ENCODE results near the gene DAND5. TPM values are rescaled to one million over a fixed set of nuclear protein-coding genes. Genes with fewer than 3 reads are reported as not detected.

The DAND5 gene
- total and polyA plus RNA-seq, 10 of the 15 experiments (the other 5 are each of a cell fraction or from before 2014, with no cell fraction given): 0.06 to 0.15 (median 0.12) TPM; not detected in 5

- ATAC-seq (no peak), DNase-seq (ENCODE audit: low read depth, low spot score) (no peak), FAIRE-seq (no peak)
- SMC1A ChIA-PET (ENCODE audit: uncharacterized antibody, unreplicated experiment): no interaction called here
- CTCF ChIA-PET: interaction anchor here (0.5 to 1.0 kb wide), 2 partner anchors 18 to 63 kb away, joined by 3 to 5 read pairs; no protein-coding TSS in a partner anchor
- in situ Hi-C loops (cut with MboI): no loop called here
- Histone ChIP-seq H3K4me2 (ENCODE audit: control insufficient read depth, insufficient read depth) (peak overlapping the region; percentile 93), H3K79me2 (ENCODE audit: control insufficient read depth, insufficient read depth, low read length) (peaks cover 31% of the 10 kb centered on the region), H3K4me1 (ENCODE audit: control insufficient read depth, insufficient read depth, low read length) (peaks cover 20% of the 10 kb centered on the region), H3K9ac (ENCODE audit: control insufficient read depth, insufficient read depth, low read length) (no peak overlapping the region), H3K36me3 (ENCODE audit: control insufficient read depth in 2 of 2, insufficient read depth in 2 of 2, low read length in 1 of 2) (peaks cover 26 to 34% of the 10 kb centered on the region in 2 experiments), H3K4me3 (no peak overlapping the region), H3K27me3 (replicated peaks in 1 of 2; ENCODE audit: control insufficient read depth in 2 of 2, insufficient read depth in 2 of 2, low read length in 1 of 2) (no peaks in the 10 kb centered on the region), H4K20me1 (ENCODE audit: control insufficient read depth, insufficient read depth) (no peaks in the 10 kb centered on the region), H2AFZ (ENCODE audit: control insufficient read depth, low read depth, low read length) (no peak overlapping the region), H3K27ac (ENCODE audit: control insufficient read depth, insufficient read depth) (no peak overlapping the region), H3K9me3 (replicated peaks; ENCODE audit: control insufficient read depth, insufficient read depth, low read length) (no peaks in the 10 kb centered on the region)
- RAD21 ChIA-PET (ENCODE audit: unreplicated experiment): no interaction called here
- intact Hi-C loops (cut with micrococcal nuclease; ENCODE audit: unreplicated experiment): no loop called here
- BruUV-seq (replicated peaks): no TSS peak
- TF ChIP-seq TAF1 (IDR thresholded peaks at IDR 0.05; ENCODE audit: borderline replicate concordance, low read depth, low read length) (no peak), E2F4 (IDR thresholded peaks at IDR 0.05; ENCODE audit: low read depth, low read length) (no peak), CBX3 (IDR thresholded peaks at IDR 0.05; ENCODE audit: borderline replicate concordance, low read depth) (no peak), TCF12 (IDR thresholded peaks at IDR 0.05; ENCODE audit: low read depth, low read length) (no peak), GATAD2B (conservative IDR thresholded peaks at IDR 0.05; ENCODE audit: low read depth) (no peak), RCOR1 (conservative IDR thresholded peaks at IDR 0.05; ENCODE audit: low read depth, low read length) (no peak), PKNOX1 (IDR thresholded peaks at IDR 0.05) (no peak), IKZF2 (IDR thresholded peaks at IDR 0.05) (no peak), USF1 (IDR thresholded peaks at IDR 0.05; ENCODE audit: borderline replicate concordance, extremely low read length, insufficient read depth, low read depth, low read length) (no peak), SREBF2 (IDR thresholded peaks at IDR 0.05; ENCODE audit: low read length) (no peak), SPI1 (IDR thresholded peaks at IDR 0.05; ENCODE audit: borderline replicate concordance, insufficient read depth, low read depth, low read length) (no peak), STAT1 (conservative IDR thresholded peaks at IDR 0.05) (no peak), CREM (IDR thresholded peaks at IDR 0.05; ENCODE audit: low read depth) (no peak), NR2C1 (IDR thresholded peaks at IDR 0.05) (no peak), RBBP5 (conservative IDR thresholded peaks at IDR 0.05) (no peak), EGR1 (IDR thresholded peaks at IDR 0.05; ENCODE audit: borderline replicate concordance in 1 of 2, low read depth in 2 of 2, low read length in 2 of 2) (no peak), IRF3 (IDR thresholded peaks at IDR 0.05) (no peak)
- POLR2A ChIA-PET: no interaction called here
- 94% methylated on average over 18 of the region's 28 CpGs for WGBS (ENCODE audit: insufficient coverage, insufficient replicate concordance, low lambda C conversion rate, missing lambda C conversion rate)
These were observed 21.4 kb upstream of the DAND5 start for GRCh38 chr19:12947702-12948611.

All from GM12878 (cell line).